Tibial nerve (tissue), 4 donors: ENCODE data around the gene FRMD4B. TPM values are rescaled to one million over a fixed set of nuclear protein-coding genes. Genes with fewer than 3 reads are reported as not detected.

Experiments
- DNase-seq, 2 donors: peaks; one replicate each; pipeline ENCODE4 v3.0.0-alpha.2; 2019; ENCODE audit warnings: low spot score in 2 of 2
- H3K27ac ChIP-seq, 4 donors: fragments of 200-600 bp; sonication (generic) in 3 of 4; one replicate each; pipeline ENCODE4 v1.5.1; 2017 to 2019; ENCODE audit warnings: mild to moderate bottlenecking in 1 of 4
- H3K27me3 ChIP-seq, 2 donors: fragments of 200-600 bp; sonication (generic) in 1 of 2; one replicate each; pipeline versions ENCODE4 v1.5.1 to v1.6.0; 2017 to 2019
- H3K36me3 ChIP-seq, 3 donors: fragments of 200-600 bp; sonication (generic); one replicate each; pipeline ENCODE4 v1.5.1; 2018 to 2019
- H3K4me1 ChIP-seq, 4 donors: fragments of 200-600 bp; sonication (generic) in 3 of 4; one replicate each; pipeline ENCODE4 v1.5.1; 2017 to 2019
- H3K4me3 ChIP-seq, 4 donors: fragments of 200-600 bp; sonication (generic) in 3 of 4; one replicate each; pipeline ENCODE4 v1.5.1; 2017 to 2019; ENCODE audit warnings: mild to moderate bottlenecking in 1 of 4, moderate library complexity in 1 of 4
- H3K9me3 ChIP-seq, 4 donors: fragments of 200-600 bp; sonication (generic) in 3 of 4; one replicate each; pipeline ENCODE4 v1.5.1; 2017 to 2019
- EP300 ChIP-seq, 2 donors: sonication (generic); formaldehyde crosslinking; IDR thresholded peaks; one replicate each; pipeline ENCODE4 v1.6.1; 2017; ENCODE audit warnings: antibody characterized with exemption in 2 of 2, mild to moderate bottlenecking in 1 of 2
- POLR2A ChIP-seq, 2 donors: fragments of 450-650 bp; IDR thresholded peaks; one replicate each; pipeline ENCODE4 v1.6.1; 2017; ENCODE audit warnings: antibody characterized with exemption in 2 of 2, mild to moderate bottlenecking in 2 of 2, moderate library complexity in 2 of 2
- WGBS, 2 donors: methylation state at CpG; one replicate each; pipeline ENCODE4 v1.1.5; 2018; 5-methylcytosine and 5-hydroxymethylcytosine counted together
- total RNA-seq, 4 donors: library from RNA; depleted of rRNA; stranded (reverse); fragments of >200 nt; gene quantifications; one replicate each; pipeline ENCODE4 v1.1.0, GENCODE V29; 2016
- TF ChIP-seq, protein P1 (sequence below), 5 experiments: fragments of 200-600 bp in 3 of 5; fragments of 450-650 bp in 2 of 5; sonication (generic) in 3 of 5; IDR thresholded peaks; one replicate each; pipeline ENCODE4 v1.5.1; 2016 to 2019; ENCODE audit warnings: antibody characterized with exemption in 5 of 5, mild to moderate bottlenecking in 3 of 5, moderate library complexity in 2 of 5

The FRMD4B gene
- total RNA-seq, 4 donors from 2014 or later, result 41.7 to 62.1 (median 56.1) TPM

DNA sequence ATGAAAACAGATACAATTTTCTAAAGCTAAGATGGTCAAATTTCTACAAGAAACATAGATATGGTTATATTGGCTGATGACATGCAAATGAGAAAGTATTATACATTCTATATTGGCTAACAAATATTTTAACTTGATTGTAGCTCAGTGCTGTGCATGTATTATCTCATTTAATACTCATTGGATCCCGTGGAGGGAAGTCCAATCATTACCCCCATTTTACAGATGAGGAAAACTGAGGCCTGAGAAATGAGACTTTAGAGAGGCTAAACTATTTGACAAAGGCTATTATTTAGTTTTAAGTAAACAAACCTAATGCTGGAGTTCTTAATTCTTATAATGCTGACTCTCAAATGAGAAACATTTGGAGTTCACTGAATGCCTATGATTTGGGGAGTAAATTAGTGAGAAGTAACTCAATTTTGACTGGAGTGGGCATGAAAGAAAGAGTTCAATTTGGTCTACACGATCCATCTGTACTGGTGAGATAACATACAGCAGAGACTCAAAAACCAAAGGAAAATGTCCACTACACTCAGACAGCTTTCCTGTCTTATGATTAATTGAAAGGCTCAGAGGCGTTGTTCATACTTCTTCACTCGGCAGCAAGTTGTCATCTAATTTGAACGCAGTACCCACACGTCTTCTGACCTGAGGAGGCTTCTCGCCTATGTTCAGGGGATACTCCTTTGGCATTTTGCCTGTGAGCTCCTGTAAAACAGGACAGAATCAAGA, 191.3 kb downstream of the FRMD4B start:
- Histone ChIP-seq H3K4me3 (no peak overlapping the region), H3K27ac (no peak overlapping the region), H3K36me3 (peaks cover 0 to 74% (median 0%) of the 10 kb centered on the region in 3 donors), H3K4me1 (peaks cover 0 to 4% (median 0%) of the 10 kb centered on the region in 4 donors), H3K9me3 (no peaks in the 10 kb centered on the region), H3K27me3 (no peaks in the 10 kb centered on the region)
- DNase-seq, result no peak
- no peak for TF ChIP-seq POLR2A (IDR thresholded peaks at IDR 0.05)
- TF ChIP-seq, protein P1, sequence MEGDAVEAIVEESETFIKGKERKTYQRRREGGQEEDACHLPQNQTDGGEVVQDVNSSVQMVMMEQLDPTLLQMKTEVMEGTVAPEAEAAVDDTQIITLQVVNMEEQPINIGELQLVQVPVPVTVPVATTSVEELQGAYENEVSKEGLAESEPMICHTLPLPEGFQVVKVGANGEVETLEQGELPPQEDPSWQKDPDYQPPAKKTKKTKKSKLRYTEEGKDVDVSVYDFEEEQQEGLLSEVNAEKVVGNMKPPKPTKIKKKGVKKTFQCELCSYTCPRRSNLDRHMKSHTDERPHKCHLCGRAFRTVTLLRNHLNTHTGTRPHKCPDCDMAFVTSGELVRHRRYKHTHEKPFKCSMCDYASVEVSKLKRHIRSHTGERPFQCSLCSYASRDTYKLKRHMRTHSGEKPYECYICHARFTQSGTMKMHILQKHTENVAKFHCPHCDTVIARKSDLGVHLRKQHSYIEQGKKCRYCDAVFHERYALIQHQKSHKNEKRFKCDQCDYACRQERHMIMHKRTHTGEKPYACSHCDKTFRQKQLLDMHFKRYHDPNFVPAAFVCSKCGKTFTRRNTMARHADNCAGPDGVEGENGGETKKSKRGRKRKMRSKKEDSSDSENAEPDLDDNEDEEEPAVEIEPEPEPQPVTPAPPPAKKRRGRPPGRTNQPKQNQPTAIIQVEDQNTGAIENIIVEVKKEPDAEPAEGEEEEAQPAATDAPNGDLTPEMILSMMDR (IDR thresholded peaks at IDR 0.05), result no peak
- TF ChIP-seq EP300 (IDR thresholded peaks at IDR 0.05), result no peak
- WGBS, 2 donors, result 64 to 70% methylated on average over 7 of the region's 7 CpGs

DNA sequence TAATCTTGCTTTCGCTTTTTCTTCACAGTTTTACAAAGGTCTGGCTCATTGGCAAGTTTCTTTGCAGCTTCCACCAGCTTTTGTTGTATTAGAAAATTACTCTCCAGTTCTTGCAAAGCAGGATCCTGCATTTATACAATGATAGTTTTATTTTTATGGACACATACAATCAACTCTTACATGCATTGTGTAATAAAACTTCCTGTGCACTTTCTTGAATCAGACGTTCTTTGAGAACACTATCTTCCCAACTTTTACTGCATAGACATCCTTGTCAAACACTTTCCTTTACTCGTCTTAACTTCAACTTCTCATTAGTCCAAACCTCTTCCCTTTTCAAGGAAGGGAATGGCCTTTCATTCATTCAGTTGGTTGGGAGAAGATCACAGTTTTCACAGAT, 192.1 kb downstream of the FRMD4B start:
- no peaks in the 10 kb centered on the region for H3K27me3 ChIP-seq
- no peaks in the 10 kb centered on the region for H3K9me3 ChIP-seq
- TF ChIP-seq, protein P1 (IDR thresholded peaks at IDR 0.05), result no peak
- no peak for TF ChIP-seq POLR2A (IDR thresholded peaks at IDR 0.05)
- no peak for TF ChIP-seq EP300 (IDR thresholded peaks at IDR 0.05)
- H3K4me3 ChIP-seq, result no peak overlapping the region
- H3K36me3 ChIP-seq, result peaks cover 0 to 80% (median 0%) of the 10 kb centered on the region in 3 donors
- no peak overlapping the region for H3K27ac ChIP-seq
- H3K4me1 ChIP-seq, result no peaks in the 10 kb centered on the region
- no peak for DNase-seq
- 56 to 58% methylated on average over 3 of the region's 3 CpGs for WGBS, 2 donors

GRCh38 chr3:69191516-69191915, 194.4 kb downstream of the FRMD4B start:
- no peak overlapping the region for H3K4me3 ChIP-seq
- TF ChIP-seq EP300 (IDR thresholded peaks at IDR 0.05) (no peak), POLR2A (IDR thresholded peaks at IDR 0.05) (no peak)
- TF ChIP-seq, protein P1 (IDR thresholded peaks at IDR 0.05), result no peak
- no peak overlapping the region for H3K27ac ChIP-seq
- H3K36me3 ChIP-seq, result peaks cover 0 to 83% (median 5%) of the 10 kb centered on the region in 3 donors
- H3K4me1 ChIP-seq, result peaks cover 0 to 3% (median 0%) of the 10 kb centered on the region in 4 donors
- DNase-seq, result no peak
- H3K27me3 ChIP-seq, result no peaks in the 10 kb centered on the region
- no peaks in the 10 kb centered on the region for H3K9me3 ChIP-seq

DNA sequence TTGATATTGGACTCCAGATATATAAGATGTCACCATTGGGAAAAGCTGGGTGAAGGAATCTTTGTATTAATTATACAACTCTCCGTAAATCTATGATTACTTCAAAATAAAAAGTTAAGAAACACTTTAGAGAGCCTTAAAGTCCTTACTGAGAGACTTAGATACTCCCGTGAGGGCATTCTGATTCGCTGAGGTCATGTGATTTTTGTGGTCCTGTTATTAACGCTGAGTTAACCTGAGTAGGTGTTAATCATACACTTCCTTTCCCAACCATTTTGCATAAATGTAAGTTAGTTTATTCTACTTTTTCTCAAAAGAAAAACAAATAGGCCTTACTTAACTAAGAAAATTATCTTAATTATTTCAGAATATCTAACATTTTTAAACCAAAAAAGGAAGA, 196.4 kb downstream of the FRMD4B start:
- Histone ChIP-seq H3K27ac (no peak overlapping the region), H3K4me3 (no peak overlapping the region), H3K27me3 (no peaks in the 10 kb centered on the region), H3K36me3 (peaks cover 0 to 84% (median 5%) of the 10 kb centered on the region in 3 donors), H3K4me1 (peaks cover 0 to 3% (median 0%) of the 10 kb centered on the region in 4 donors), H3K9me3 (no peaks in the 10 kb centered on the region)
- no peak for DNase-seq
- 77 to 83% methylated on average over 4 of the region's 4 CpGs for WGBS, 2 donors
- TF ChIP-seq POLR2A (IDR thresholded peaks at IDR 0.05), result no peak
- TF ChIP-seq EP300 (IDR thresholded peaks at IDR 0.05), result no peak
- TF ChIP-seq, protein P1 (IDR thresholded peaks at IDR 0.05), result no peak

GRCh38 chr3:69186575-69187093, 199.3 kb downstream of the FRMD4B start:
- Histone ChIP-seq H3K27ac (no peak overlapping the region), H3K4me3 (no peak overlapping the region), H3K27me3 (no peaks in the 10 kb centered on the region), H3K4me1 (peaks cover 0 to 19% (median 6%) of the 10 kb centered on the region in 4 donors), H3K36me3 (peaks cover 0 to 59% (median 5%) of the 10 kb centered on the region in 3 donors), H3K9me3 (no peaks in the 10 kb centered on the region)
- 92 to 98% methylated on average over 4 of the region's 4 CpGs for WGBS, 2 donors
- no peak for TF ChIP-seq EP300 (IDR thresholded peaks at IDR 0.05)
- TF ChIP-seq, protein P1 (IDR thresholded peaks at IDR 0.05), result no peak
- TF ChIP-seq POLR2A (IDR thresholded peaks at IDR 0.05), result no peak
- no peak for DNase-seq
